ENCODE measurements around the gene TMEM272.

Gene TMEM272

DNA sequence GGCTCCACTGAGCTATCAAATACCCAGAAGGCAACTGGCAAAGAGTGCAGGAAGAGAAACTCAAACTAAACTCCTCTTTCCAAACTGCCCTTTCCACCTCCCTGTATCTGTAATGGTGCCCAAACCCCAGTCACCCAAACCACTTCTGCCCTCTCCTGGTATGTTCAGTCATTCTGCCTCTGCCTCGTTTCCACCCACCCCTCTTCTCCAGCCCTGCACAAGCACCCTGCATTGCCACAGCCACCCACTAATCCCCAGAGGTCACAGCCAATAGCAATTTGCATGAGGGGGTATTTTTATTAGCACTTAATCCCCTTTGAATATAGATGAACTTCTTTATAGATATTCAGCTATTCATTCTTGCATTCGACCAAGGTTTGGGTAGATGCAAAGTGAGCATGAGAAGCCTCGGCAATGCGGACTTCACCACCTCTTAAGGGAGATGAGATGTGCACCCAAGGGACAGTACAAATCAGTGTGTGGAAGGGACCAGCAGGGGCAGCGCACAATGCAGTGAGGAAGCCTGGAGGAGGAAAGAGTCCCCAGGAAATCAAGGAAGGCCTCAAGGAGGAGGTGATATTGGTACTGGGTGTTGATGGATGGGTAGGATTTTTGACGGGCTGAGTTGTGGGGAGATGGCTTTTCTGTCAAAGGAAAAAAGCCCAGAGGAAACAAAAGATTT, 12.4 kb downstream of the TMEM272 start:
- Histone ChIP-seq H3F3A (ENCODE audit: insufficient read depth) (no peaks in the 10 kb centered on the region), H3K9ac (ENCODE audit: low read length) (no peak overlapping the region), H3K27me3 (ENCODE audit: low read length) (no peaks in the 10 kb centered on the region), H3K4me3 (ENCODE audit: insufficient read depth, low read length, poor library complexity, severe bottlenecking) (no peak overlapping the region), H3K4me2 (ENCODE audit: low read depth, low read length, poor library complexity, severe bottlenecking) (no peak overlapping the region), H3K9me3 (ENCODE audit: insufficient read depth, low read length) (no peaks in the 10 kb centered on the region), H3K36me3 (ENCODE audit: low read length) (no peaks in the 10 kb centered on the region), H4K20me1 (ENCODE audit: low read depth, low read length) (no peaks in the 10 kb centered on the region), H3K27ac (ENCODE audit: low read depth, low read length) (no peak overlapping the region), H2AFZ (ENCODE audit: low read depth, low read length, severe bottlenecking) (no peak overlapping the region), H3K79me2 (ENCODE audit: insufficient read depth, low read length) (no peaks in the 10 kb centered on the region), H3K9me2 (replicated peaks; ENCODE audit: insufficient read depth, low read length) (no peaks in the 10 kb centered on the region)
- TF ChIP-seq, protein P1, sequence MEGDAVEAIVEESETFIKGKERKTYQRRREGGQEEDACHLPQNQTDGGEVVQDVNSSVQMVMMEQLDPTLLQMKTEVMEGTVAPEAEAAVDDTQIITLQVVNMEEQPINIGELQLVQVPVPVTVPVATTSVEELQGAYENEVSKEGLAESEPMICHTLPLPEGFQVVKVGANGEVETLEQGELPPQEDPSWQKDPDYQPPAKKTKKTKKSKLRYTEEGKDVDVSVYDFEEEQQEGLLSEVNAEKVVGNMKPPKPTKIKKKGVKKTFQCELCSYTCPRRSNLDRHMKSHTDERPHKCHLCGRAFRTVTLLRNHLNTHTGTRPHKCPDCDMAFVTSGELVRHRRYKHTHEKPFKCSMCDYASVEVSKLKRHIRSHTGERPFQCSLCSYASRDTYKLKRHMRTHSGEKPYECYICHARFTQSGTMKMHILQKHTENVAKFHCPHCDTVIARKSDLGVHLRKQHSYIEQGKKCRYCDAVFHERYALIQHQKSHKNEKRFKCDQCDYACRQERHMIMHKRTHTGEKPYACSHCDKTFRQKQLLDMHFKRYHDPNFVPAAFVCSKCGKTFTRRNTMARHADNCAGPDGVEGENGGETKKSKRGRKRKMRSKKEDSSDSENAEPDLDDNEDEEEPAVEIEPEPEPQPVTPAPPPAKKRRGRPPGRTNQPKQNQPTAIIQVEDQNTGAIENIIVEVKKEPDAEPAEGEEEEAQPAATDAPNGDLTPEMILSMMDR (IDR thresholded peaks at IDR 0.05; ENCODE audit: insufficient read depth, low read length, poor library complexity, severe bottlenecking), result peak; percentile 17
- no peak for TF ChIP-seq EZH2phosphoT487 (conservative IDR thresholded peaks at IDR 0.05; ENCODE audit: low read length)

DNA sequence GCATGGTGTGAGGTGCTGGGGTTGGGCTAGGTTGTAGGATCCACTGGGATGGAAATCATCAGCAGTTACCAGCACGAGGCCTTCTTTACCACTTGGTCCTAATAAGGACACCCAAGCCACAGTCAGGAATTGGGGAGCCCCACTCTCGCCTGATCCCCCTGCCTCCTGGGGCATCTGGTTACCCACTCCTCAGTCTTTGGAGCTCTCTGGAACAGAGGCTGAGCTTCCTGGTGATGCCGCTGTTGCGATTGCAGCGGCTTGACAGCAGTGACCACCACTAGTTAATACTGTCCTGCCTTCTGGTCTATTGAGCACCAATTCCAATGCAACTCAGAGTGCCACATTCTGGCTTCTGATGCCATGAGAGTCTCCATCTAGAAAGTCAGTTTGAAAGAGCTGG, 13.5 kb downstream of the TMEM272 start:
- Histone ChIP-seq H4K20me1 (ENCODE audit: low read depth, low read length) (no peaks in the 10 kb centered on the region), H3K79me2 (ENCODE audit: insufficient read depth, low read length) (no peaks in the 10 kb centered on the region), H3K27ac (ENCODE audit: low read depth, low read length) (no peak overlapping the region), H3K4me3 (ENCODE audit: insufficient read depth, low read length, poor library complexity, severe bottlenecking) (no peak overlapping the region), H3K9me3 (ENCODE audit: insufficient read depth, low read length) (no peaks in the 10 kb centered on the region), H3F3A (ENCODE audit: insufficient read depth) (no peaks in the 10 kb centered on the region), H2AFZ (ENCODE audit: low read depth, low read length, severe bottlenecking) (no peak overlapping the region), H3K4me2 (ENCODE audit: low read depth, low read length, poor library complexity, severe bottlenecking) (no peak overlapping the region), H3K36me3 (ENCODE audit: low read length) (no peaks in the 10 kb centered on the region), H3K9me2 (replicated peaks; ENCODE audit: insufficient read depth, low read length) (no peaks in the 10 kb centered on the region), H3K27me3 (ENCODE audit: low read length) (no peaks in the 10 kb centered on the region), H3K9ac (ENCODE audit: low read length) (no peak overlapping the region)
- TF ChIP-seq EZH2phosphoT487 (conservative IDR thresholded peaks at IDR 0.05; ENCODE audit: low read length), result no peak
- TF ChIP-seq, protein P1 (IDR thresholded peaks at IDR 0.05; ENCODE audit: insufficient read depth, low read length, poor library complexity, severe bottlenecking), result no peak

DNA sequence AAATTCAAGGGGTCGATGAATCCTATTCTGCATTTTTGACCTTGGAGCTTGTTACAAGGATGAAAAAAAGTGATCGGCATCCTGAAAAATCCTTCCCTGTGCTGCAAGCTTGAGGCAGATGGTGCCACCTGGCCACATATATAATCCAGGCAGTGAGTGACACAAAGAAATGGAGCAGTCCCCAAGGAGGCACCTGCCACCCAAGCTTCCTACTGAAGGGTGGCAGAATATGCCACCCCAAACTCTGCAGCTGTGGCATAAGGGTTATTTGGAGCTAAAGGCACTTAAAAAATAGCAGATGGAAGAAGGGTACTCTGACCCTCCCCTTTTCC, 15.4 kb downstream of the TMEM272 start:
- Histone ChIP-seq H3K27ac (ENCODE audit: low read depth, low read length) (no peak overlapping the region), H3K9ac (ENCODE audit: low read length) (no peak overlapping the region), H4K20me1 (ENCODE audit: low read depth, low read length) (no peaks in the 10 kb centered on the region), H3K4me3 (ENCODE audit: insufficient read depth, low read length, poor library complexity, severe bottlenecking) (no peak overlapping the region), H3K79me2 (ENCODE audit: insufficient read depth, low read length) (no peaks in the 10 kb centered on the region), H3K4me2 (ENCODE audit: low read depth, low read length, poor library complexity, severe bottlenecking) (no peak overlapping the region), H3K27me3 (ENCODE audit: low read length) (no peaks in the 10 kb centered on the region), H3F3A (ENCODE audit: insufficient read depth) (no peaks in the 10 kb centered on the region), H3K36me3 (ENCODE audit: low read length) (no peaks in the 10 kb centered on the region), H3K9me2 (replicated peaks; ENCODE audit: insufficient read depth, low read length) (no peaks in the 10 kb centered on the region), H2AFZ (ENCODE audit: low read depth, low read length, severe bottlenecking) (no peak overlapping the region), H3K9me3 (ENCODE audit: insufficient read depth, low read length) (no peaks in the 10 kb centered on the region)
- TF ChIP-seq, protein P1 (IDR thresholded peaks at IDR 0.05; ENCODE audit: insufficient read depth, low read length, poor library complexity, severe bottlenecking), result no peak
- TF ChIP-seq EZH2phosphoT487 (conservative IDR thresholded peaks at IDR 0.05; ENCODE audit: low read length), result no peak
